Measurements from ENCODE around the gene LSM14A. TPM values are rescaled to one million over a fixed set of nuclear protein-coding genes. Genes with fewer than 3 reads are reported as not detected.

Gene LSM14A
- total RNA-seq, 1 donor from 2014 or later = 92.8 TPM

- peaks cover 11% of the 10 kb centered on the region for H3K4me1 ChIP-seq
- intact Hi-C loops (cut with DNase I) = no loop called here
- H3K4me3 ChIP-seq = no peak overlapping the region
- H3K36me3 ChIP-seq = peaks cover 50% of the 10 kb centered on the region
- H3K9me3 ChIP-seq = no peaks in the 10 kb centered on the region
- H3K27ac ChIP-seq = no peak overlapping the region
- no peak for ATAC-seq
- H3K27me3 ChIP-seq = no peaks in the 10 kb centered on the region
- no peak for DNase-seq
- TF ChIP-seq CTCF (IDR thresholded peaks at IDR 0.05) = no peak
Measured at GRCh38 chr19:34230820-34231219, 58.5 kb downstream of the LSM14A start.

GRCh38 chr19:34231439-34231838 lies 59.1 kb downstream of the LSM14A start:
- Histone ChIP-seq H3K27me3 (no peaks in the 10 kb centered on the region), H3K4me3 (no peak overlapping the region), H3K27ac (no peak overlapping the region), H3K36me3 (peaks cover 43% of the 10 kb centered on the region), H3K9me3 (no peaks in the 10 kb centered on the region), H3K4me1 (peaks cover 11% of the 10 kb centered on the region)
- intact Hi-C loops (cut with DNase I) = no loop called here
- no peak for DNase-seq
- no peak for TF ChIP-seq CTCF (IDR thresholded peaks at IDR 0.05)
- no peak for ATAC-seq

GRCh38 chr19:34232566-34233481 lies 60.5 kb downstream of the LSM14A start:
- intact Hi-C loops (cut with DNase I) = no loop called here
- Histone ChIP-seq H3K27me3 (no peaks in the 10 kb centered on the region), H3K4me1 (peaks cover 11% of the 10 kb centered on the region), H3K27ac (no peak overlapping the region), H3K9me3 (no peaks in the 10 kb centered on the region), H3K4me3 (no peak overlapping the region), H3K36me3 (peaks cover 31% of the 10 kb centered on the region)
- TF ChIP-seq CTCF (IDR thresholded peaks at IDR 0.05) = no peak
- no peak for DNase-seq
- ATAC-seq = peak; percentile 76

- DNase-seq (no peak), ATAC-seq (no peak)
- H3K4me3 ChIP-seq = no peak overlapping the region
- no peak overlapping the region for H3K27ac ChIP-seq
- H3K4me1 ChIP-seq = peaks cover 11% of the 10 kb centered on the region
- H3K9me3 ChIP-seq = no peaks in the 10 kb centered on the region
- TF ChIP-seq CTCF (IDR thresholded peaks at IDR 0.05) = no peak
- intact Hi-C loops (cut with DNase I) = no loop called here
- peaks cover 5% of the 10 kb centered on the region for H3K36me3 ChIP-seq
- H3K27me3 ChIP-seq = no peaks in the 10 kb centered on the region
Measured at GRCh38 chr19:34235425-34235940, 63.2 kb downstream of the LSM14A start.

- H3K9me3 ChIP-seq = no peaks in the 10 kb centered on the region
- H3K4me1 ChIP-seq = peaks cover 11% of the 10 kb centered on the region
- H3K27me3 ChIP-seq = no peaks in the 10 kb centered on the region
- H3K36me3 ChIP-seq = no peaks in the 10 kb centered on the region
- TF ChIP-seq CTCF (IDR thresholded peaks at IDR 0.05) = no peak
- DNase-seq = no peak
- no peak overlapping the region for H3K27ac ChIP-seq
- no peak overlapping the region for H3K4me3 ChIP-seq
- intact Hi-C loops (cut with DNase I) = no loop called here
- ATAC-seq = no peak
Measured at GRCh38 chr19:34236035-34236987, 64.0 kb downstream of the LSM14A start.

All from upper lobe of right lung (tissue), 1 donor.